SK-N-SH treated with all-trans-retinoic acid at 6 μM for 48 hours (cell line): ENCODE results near the gene PLEKHB1.
A peak's percentile ranks its signal among the peaks of the same experiment; 100 is the strongest.

Experiments
- ATAC-seq: fragments of 200-7000 bp; cut with Tn5 transposase; 3 replicates; pipeline ENCODE4 v1.9.1; 2020; ENCODE audit warnings: mild to moderate bottlenecking, moderate library complexity
- BACH2 ChIP-seq: fragments of 250-450 bp; sonication (Bioruptor Pico); IDR thresholded peaks from 2 replicates; pipeline ENCODE4 v1.9.0; 2021; ENCODE audit warnings: mild to moderate bottlenecking, borderline replicate concordance
- CSDC2 ChIP-seq: fragments of 250-450 bp; sonication (Bioruptor Pico); IDR thresholded peaks from 2 replicates; pipeline ENCODE4 v1.5.0; 2020; ENCODE audit warnings: mild to moderate bottlenecking, moderate library complexity
- ESRRG ChIP-seq: fragments of 250-450 bp; sonication (Bioruptor Pico); IDR thresholded peaks from 2 replicates; pipeline ENCODE4 v1.6.1; 2021; ENCODE audit warnings: mild to moderate bottlenecking
- GLIS3 ChIP-seq: fragments of 250-450 bp; sonication (Bioruptor Pico); IDR thresholded peaks from 2 replicates; pipeline ENCODE4 v1.5.0; 2020; ENCODE audit warnings: mild to moderate bottlenecking, moderate library complexity
- ISL1 ChIP-seq: fragments of 250-450 bp; sonication (Bioruptor Pico); IDR thresholded peaks from 2 replicates; pipeline ENCODE4 v2.1.2; 2022; ENCODE audit warnings: mild to moderate bottlenecking, moderate library complexity
- OSR1 ChIP-seq: fragments of 250-450 bp; sonication (Bioruptor Pico); IDR thresholded peaks from 2 replicates; pipeline ENCODE4 v1.8.0; 2022; ENCODE audit warnings: moderate library complexity, mild to moderate bottlenecking, inconsistent platforms
- PATZ1 ChIP-seq: fragments of 250-450 bp; sonication (Bioruptor Pico); IDR thresholded peaks from 2 replicates; pipeline ENCODE4 v1.8.0; 2020; ENCODE audit warnings: mild to moderate bottlenecking, moderate library complexity, borderline replicate concordance
- POU6F1 ChIP-seq: fragments of 250-450 bp; sonication (Bioruptor Pico); IDR thresholded peaks from 2 replicates; pipeline ENCODE4 v1.8.0; 2021; ENCODE audit warnings: low read depth, mild to moderate bottlenecking, moderate library complexity, borderline replicate concordance
- PPARA ChIP-seq: fragments of 250-450 bp; sonication (Bioruptor Pico); IDR thresholded peaks from 2 replicates; pipeline ENCODE4 v1.5.0; 2020; ENCODE audit warnings: mild to moderate bottlenecking, borderline replicate concordance
- RARB ChIP-seq: fragments of 250-450 bp; sonication (Bioruptor Pico); IDR thresholded peaks from 2 replicates; pipeline ENCODE4 v1.8.0; 2021; ENCODE audit warnings: mild to moderate bottlenecking, moderate library complexity
- SNAI2 ChIP-seq: fragments of 250-450 bp; sonication (Bioruptor Pico); IDR thresholded peaks from 2 replicates; pipeline ENCODE4 v1.5.0; 2020; ENCODE audit warnings: mild to moderate bottlenecking, moderate library complexity
- TCF4 ChIP-seq: fragments of 250-450 bp; sonication (Bioruptor Pico); IDR thresholded peaks from 2 replicates; pipeline ENCODE4 v1.8.0; 2021; ENCODE audit warnings: mild to moderate bottlenecking, moderate library complexity, borderline replicate concordance
- TOX ChIP-seq: fragments of 250-450 bp; sonication (Bioruptor Pico); IDR thresholded peaks from 2 replicates; pipeline ENCODE4 v1.8.0; 2021; ENCODE audit warnings: mild to moderate bottlenecking, moderate library complexity, borderline replicate concordance
- TSHZ2 ChIP-seq: fragments of 250-450 bp; sonication (Bioruptor Pico); IDR thresholded peaks from 2 replicates; pipeline ENCODE4 v1.5.0; 2020; ENCODE audit warnings: mild to moderate bottlenecking, moderate library complexity
- ZC3H10 ChIP-seq: fragments of 250-450 bp; sonication (Bioruptor Pico); IDR thresholded peaks from 2 replicates; pipeline ENCODE4 v1.5.1; 2021; ENCODE audit warnings: mild to moderate bottlenecking, moderate library complexity
- ZFP3 ChIP-seq: fragments of 250-450 bp; sonication (Bioruptor Pico); IDR thresholded peaks from 2 replicates; pipeline ENCODE4 v1.5.0; 2020; ENCODE audit warnings: mild to moderate bottlenecking, moderate library complexity
- ZFP30 ChIP-seq: fragments of 450-650 bp; formaldehyde crosslinking; IDR thresholded peaks from 2 replicates; pipeline ENCODE4 v1.5.0; 2022; ENCODE audit warnings: mild to moderate bottlenecking, moderate library complexity
- ZNF70 ChIP-seq: fragments of 450-650 bp; formaldehyde crosslinking; IDR thresholded peaks from 2 replicates; pipeline ENCODE4 v1.5.0; 2020; ENCODE audit warnings: mild to moderate bottlenecking, moderate library complexity
- ZNF8 ChIP-seq: fragments of 450-650 bp; formaldehyde crosslinking; IDR thresholded peaks from 2 replicates; pipeline ENCODE4 v1.5.0; 2020; ENCODE audit warnings: mild to moderate bottlenecking, moderate library complexity
- TF ChIP-seq, protein P1 (sequence below): fragments of 250-450 bp; sonication (Bioruptor Pico); IDR thresholded peaks from 2 replicates; pipeline ENCODE4 v1.5.1; 2020; ENCODE audit warnings: low read depth, mild to moderate bottlenecking, moderate library complexity

The PLEKHB1 gene

GRCh38 chr11:73660497-73661034, 14.2 kb downstream of the PLEKHB1 start:
- no peak for TF ChIP-seq ESRRG (CRISPR knock-in tag)
- no peak for TF ChIP-seq ZFP30 (CRISPR knock-in tag)
- TF ChIP-seq OSR1 (CRISPR knock-in tag), result no peak
- TF ChIP-seq PATZ1 (CRISPR knock-in tag), result no peak
- TF ChIP-seq TOX (CRISPR knock-in tag), result no peak
- TF ChIP-seq PPARA (CRISPR knock-in tag), result no peak
- TF ChIP-seq ZC3H10 (CRISPR knock-in tag), result no peak
- TF ChIP-seq TSHZ2, result no peak
- no peak for TF ChIP-seq POU6F1 (CRISPR knock-in tag)
- TF ChIP-seq ZFP3 (CRISPR knock-in tag), result no peak
- TF ChIP-seq BACH2, result no peak
- TF ChIP-seq SNAI2 (CRISPR knock-in tag), result no peak
- TF ChIP-seq ZNF70 (CRISPR knock-in tag), result no peak
- no peak for TF ChIP-seq RARB (CRISPR knock-in tag)
- peak; percentile 29; the same call in 2 of the 3 replicates for ATAC-seq

DNA sequence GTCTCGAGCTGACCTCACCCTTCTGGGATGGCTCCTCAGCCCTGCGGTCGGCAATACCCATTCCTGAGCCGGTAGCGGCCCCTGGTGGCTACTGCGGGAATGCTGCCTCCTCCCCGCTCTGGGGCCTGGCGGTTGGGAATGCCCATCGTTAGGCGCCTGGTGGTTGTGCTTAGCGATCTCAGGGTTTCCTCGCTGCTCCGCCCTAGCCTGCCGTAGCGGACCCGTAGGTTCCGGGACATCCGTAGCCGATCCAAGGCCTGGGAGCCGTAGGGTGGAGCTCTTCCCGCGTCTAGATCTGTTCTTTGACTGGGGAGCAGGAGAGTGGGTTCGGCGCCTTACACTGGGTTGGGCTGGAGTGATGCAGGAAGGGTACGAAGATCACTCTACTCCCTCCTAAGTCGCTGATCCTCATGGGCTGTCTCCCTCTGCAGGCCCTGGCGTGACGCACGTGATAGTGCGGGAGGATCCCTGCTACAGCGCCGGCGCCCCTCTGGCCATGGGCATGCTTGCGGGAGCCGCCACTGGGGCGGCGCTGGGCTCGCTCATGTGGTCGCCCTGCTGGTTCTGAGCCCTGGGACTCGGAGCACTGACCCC, 14.8 kb downstream of the PLEKHB1 start:
- peak; percentile 99 for ATAC-seq
- TF ChIP-seq RARB (CRISPR knock-in tag), result no peak
- TF ChIP-seq PPARA (CRISPR knock-in tag), result no peak
- TF ChIP-seq OSR1 (CRISPR knock-in tag), result no peak
- no peak for TF ChIP-seq ZFP3 (CRISPR knock-in tag)
- TF ChIP-seq TSHZ2, result no peak
- TF ChIP-seq GLIS3 (CRISPR knock-in tag), result no peak
- TF ChIP-seq, protein P1, sequence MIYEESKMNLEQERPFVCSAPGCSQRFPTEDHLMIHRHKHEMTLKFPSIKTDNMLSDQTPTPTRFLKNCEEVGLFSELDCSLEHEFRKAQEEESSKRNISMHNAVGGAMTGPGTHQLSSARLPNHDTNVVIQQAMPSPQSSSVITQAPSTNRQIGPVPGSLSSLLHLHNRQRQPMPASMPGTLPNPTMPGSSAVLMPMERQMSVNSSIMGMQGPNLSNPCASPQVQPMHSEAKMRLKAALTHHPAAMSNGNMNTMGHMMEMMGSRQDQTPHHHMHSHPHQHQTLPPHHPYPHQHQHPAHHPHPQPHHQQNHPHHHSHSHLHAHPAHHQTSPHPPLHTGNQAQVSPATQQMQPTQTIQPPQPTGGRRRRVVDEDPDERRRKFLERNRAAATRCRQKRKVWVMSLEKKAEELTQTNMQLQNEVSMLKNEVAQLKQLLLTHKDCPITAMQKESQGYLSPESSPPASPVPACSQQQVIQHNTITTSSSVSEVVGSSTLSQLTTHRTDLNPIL, result no peak
- no peak for TF ChIP-seq ZC3H10 (CRISPR knock-in tag)
- TF ChIP-seq TCF4 (CRISPR knock-in tag), result no peak
- TF ChIP-seq ESRRG (CRISPR knock-in tag), result no peak
- no peak for TF ChIP-seq ISL1 (CRISPR knock-in tag)
- TF ChIP-seq CSDC2 (CRISPR knock-in tag), result no peak
- no peak for TF ChIP-seq ZNF8
